IMR-90 (cell line): ENCODE results near the gene CTNNA1. TPM values are rescaled to one million over a fixed set of nuclear protein-coding genes. Genes with fewer than 3 reads are reported as not detected.

Experiments used
- ATAC-seq: fragments of 200-7000 bp; cut with Tn5 transposase; 2 replicates; pipeline ENCODE4 v1.9.1; 2020; ENCODE audit warnings: low read depth, mild to moderate bottlenecking, moderate library complexity
- BruUV-seq: library from RNA; stranded (reverse); fragments of 400-500 nt; replicated peaks from 2 replicates; lab custom pipeline; 2021; lab: Mats Ljungman, UMichigan
- CTCF ChIA-PET: fragments of 300-600 bp; formaldehyde crosslinking; extraction: SDS; loops from one replicate; lab custom pipeline; 2021; ENCODE audit warnings: antibody characterized with exemption; lab: Yijun Ruan, JAX
- POLR2A ChIA-PET: fragments of 300-600 bp; sonication (Branson Sonifier 250); formaldehyde crosslinking; loops from one replicate; lab custom pipeline; 2022; ENCODE audit warnings: antibody characterized with exemption; ENCODE audit not compliant: unreplicated experiment; lab: Charles Lee
- DNase-seq: peaks from one replicate; pipeline ENCODE4 v3.0.0; 2013
- H2AFZ ChIP-seq: replicated peaks from 2 replicates; pipeline ENCODE3; 2013; ENCODE audit warnings: low read length, mild to moderate bottlenecking; ENCODE audit not compliant: poor library complexity
- H2AK5ac ChIP-seq: 2 replicates; pipeline ENCODE4 v1.6.1; 2013; ENCODE audit warnings: low read depth, low read length, inconsistent platforms
- H2AK9ac ChIP-seq: replicated peaks from 2 replicates; pipeline ENCODE3; 2013; ENCODE audit warnings: mild to moderate bottlenecking, low read depth, low read length, moderate library complexity; ENCODE audit not compliant: poor library complexity
- H2BK120ac ChIP-seq: 2 replicates; pipeline ENCODE4 v1.6.1; 2013; ENCODE audit warnings: low read depth, low read length, inconsistent platforms
- H2BK15ac ChIP-seq: 3 replicates; pipeline ENCODE4 v1.6.1; 2013; ENCODE audit warnings: low read depth, low read length, inconsistent platforms
- H2BK20ac ChIP-seq: 2 replicates; pipeline ENCODE4 v1.6.1; 2013; ENCODE audit warnings: low read depth, mild to moderate bottlenecking, inconsistent platforms, low read length, moderate library complexity
- H2BK5ac ChIP-seq: 2 replicates; pipeline ENCODE4 v1.6.1; 2013; ENCODE audit warnings: mild to moderate bottlenecking, low read depth, low read length, inconsistent platforms; ENCODE audit not compliant: poor library complexity, severe bottlenecking
- H3K14ac ChIP-seq: replicated peaks from 2 replicates; pipeline ENCODE4 v1.6.1; 2013; ENCODE audit warnings: low read depth, low read length, inconsistent platforms
- H3K18ac ChIP-seq: 2 replicates; pipeline ENCODE4 v1.6.1; 2013; ENCODE audit warnings: low read depth, low read length, control low read depth
- H3K23ac ChIP-seq: 2 replicates; pipeline ENCODE4 v1.6.1; 2013; ENCODE audit warnings: low read depth, low read length, inconsistent platforms
- H3K27ac ChIP-seq: 2 replicates; pipeline ENCODE4 v1.5.1; 2013; ENCODE audit warnings: mild to moderate bottlenecking, control low read depth, low read length; ENCODE audit not compliant: insufficient read depth
- H3K27me3 ChIP-seq: 2 replicates; pipeline ENCODE4 v1.6.1; 2013; ENCODE audit warnings: low read length; ENCODE audit not compliant: control insufficient read depth, insufficient read depth
- H3K36me3 ChIP-seq: 2 replicates; pipeline ENCODE4 v1.6.1; 2013; ENCODE audit warnings: low read length, mixed read lengths; ENCODE audit not compliant: control insufficient read depth, insufficient read depth
- H3K4ac ChIP-seq: 2 replicates; pipeline ENCODE4 v1.6.1; 2013; ENCODE audit warnings: low read depth, low read length, inconsistent platforms
- H3K4me1 ChIP-seq: 2 replicates; pipeline ENCODE4 v1.6.1; 2013; ENCODE audit warnings: low read length, mixed read lengths; ENCODE audit not compliant: control insufficient read depth, insufficient read depth
- H3K4me2 ChIP-seq: 2 replicates; pipeline ENCODE4 v1.6.1; 2013; ENCODE audit warnings: low read depth, mild to moderate bottlenecking, control low read depth, low read length, moderate library complexity
- H3K4me3 ChIP-seq: 2 replicates; pipeline ENCODE4 v1.5.1; 2013; ENCODE audit warnings: low read depth, mild to moderate bottlenecking, control low read depth, low read length, moderate library complexity; ENCODE audit not compliant: insufficient read depth
- H3K56ac ChIP-seq: 2 replicates; pipeline ENCODE4 v1.6.1; 2013; ENCODE audit warnings: low read length, inconsistent platforms; ENCODE audit not compliant: insufficient read depth; ENCODE audit errors: extremely low read depth
- H3K79me1 ChIP-seq, 2 experiments: 2 replicates each; pipeline ENCODE4 v1.6.1; 2013; ENCODE audit warnings: low read length in 2 of 2, inconsistent platforms in 1 of 2, low read depth in 1 of 2
- H3K9ac ChIP-seq: 2 replicates; pipeline ENCODE4 v1.6.1; 2013; ENCODE audit warnings: low read depth, low read length, control low read depth
- H3K9me1 ChIP-seq: 2 replicates; pipeline ENCODE4 v1.6.1; 2013; ENCODE audit warnings: low read length, inconsistent platforms; ENCODE audit not compliant: insufficient read depth
- H3K9me3 ChIP-seq: 2 replicates; pipeline ENCODE4 v1.6.1; 2013; ENCODE audit warnings: low read length; ENCODE audit not compliant: control insufficient read depth, insufficient read depth
- H4K20me1 ChIP-seq: 2 replicates; pipeline ENCODE4 v1.6.1; 2013; ENCODE audit warnings: low read length, inconsistent platforms; ENCODE audit not compliant: insufficient read depth
- H4K5ac ChIP-seq: 2 replicates; pipeline ENCODE4 v1.6.1; 2013; ENCODE audit warnings: mild to moderate bottlenecking, low read depth, low read length, control low read depth
- H4K8ac ChIP-seq, 2 experiments: 2 replicates each; pipeline ENCODE4 v1.6.1; 2013; ENCODE audit warnings: low read depth in 2 of 2, low read length in 2 of 2, control low read depth in 1 of 2, inconsistent platforms in 1 of 2
- H4K91ac ChIP-seq: 2 replicates; pipeline ENCODE4 v1.6.1; 2013; ENCODE audit warnings: low read depth, low read length, inconsistent platforms; ENCODE audit not compliant: insufficient read depth
- BHLHE40 ChIP-seq: fragments of 150-350 bp; IDR thresholded peaks from 2 replicates; pipeline ENCODE4 v1.6.1; 2016; ENCODE audit warnings: mild to moderate bottlenecking, low read depth, low read length
- CEBPB ChIP-seq: IDR thresholded peaks from 2 replicates; pipeline ENCODE4 v1.6.1; 2012; ENCODE audit warnings: low read depth, low read length, improper control_type of control experiment
- CHD1 ChIP-seq: IDR thresholded peaks from 2 replicates; pipeline ENCODE4 v1.6.1; 2012; ENCODE audit warnings: low read depth, low read length, improper control_type of control experiment
- FOS ChIP-seq: fragments of 150-350 bp; IDR thresholded peaks from 2 replicates; pipeline ENCODE4 v1.6.1; 2016; ENCODE audit warnings: low read depth, low read length
- MAZ ChIP-seq: IDR thresholded peaks from 2 replicates; pipeline ENCODE4 v1.6.1; 2012; ENCODE audit warnings: low read depth, mild to moderate bottlenecking, low read length, improper control_type of control experiment, moderate library complexity, borderline replicate concordance
- MXI1 ChIP-seq: IDR thresholded peaks from 2 replicates; pipeline ENCODE4 v1.6.1; 2012; ENCODE audit warnings: low read depth, mild to moderate bottlenecking, low read length, moderate library complexity, borderline replicate concordance
- NFE2L2 ChIP-seq: fragments of 150-350 bp; IDR thresholded peaks from 2 replicates; pipeline ENCODE4 v1.6.1; 2016; ENCODE audit warnings: low read depth, mild to moderate bottlenecking, low read length
- POLR2A ChIP-seq: IDR thresholded peaks from 2 replicates; pipeline ENCODE4 v1.6.1; 2012; ENCODE audit warnings: mild to moderate bottlenecking, low read depth, low read length
- RAD21 ChIP-seq: IDR thresholded peaks from 2 replicates; pipeline ENCODE4 v1.6.1; 2012; ENCODE audit warnings: low read length, improper control_type of control experiment
- RCOR1 ChIP-seq: IDR thresholded peaks from 2 replicates; pipeline ENCODE4 v1.6.1; 2012; ENCODE audit warnings: mild to moderate bottlenecking, low read length, improper control_type of control experiment; ENCODE audit not compliant: insufficient replicate concordance
- RFX5 ChIP-seq: IDR thresholded peaks from 2 replicates; pipeline ENCODE4 v1.8.0; 2012; ENCODE audit warnings: low read depth, mild to moderate bottlenecking, low read length, moderate library complexity
- SMC3 ChIP-seq: fragments of 150-350 bp; IDR thresholded peaks from 2 replicates; pipeline ENCODE4 v1.6.1; 2016; ENCODE audit warnings: low read depth, mild to moderate bottlenecking, antibody characterized with exemption, low read length, moderate library complexity
- WGBS, 2 experiments: methylation state at CpG; one replicate each; pipeline versions ENCODE4 v1.1.5 to v1.1.7; 2013; ENCODE audit warnings: missing lambda C conversion rate in 2 of 2; ENCODE audit not compliant: insufficient read length in 1 of 2; ENCODE audit errors: extremely low coverage in 2 of 2; 5-methylcytosine and 5-hydroxymethylcytosine counted together
- dilution Hi-C: fragments of 300-500 bp; cut with HindIII; formaldehyde crosslinking; loops from one replicate; pipeline ENCODE4 v1.14.3; 2018; ENCODE audit warnings: low sequenced_read_pairs; ENCODE audit not compliant: unreplicated experiment
- in situ Hi-C: fragments of 300-500 bp; cut with MboI; formaldehyde crosslinking; loops from 3 replicates; pipeline ENCODE4 v1.14.3; 2019; ENCODE audit warnings: low sequenced_read_pairs, inconsistent platforms, mixed read lengths
- intact Hi-C: fragments of 100-400 bp; cut with micrococcal nuclease; formaldehyde crosslinking; loops from 2 replicates; pipeline ENCODE4 v1.10.0; 2022
- polyA plus RNA-seq, 3 experiments: library from polyadenylated mRNA; depleted of rRNA; stranded (reverse); fragments of >200 nt; gene quantifications; 2 replicates each; pipeline ENCODE4 v1.2.3, GENCODE V29; 2012; ENCODE audit warnings: low replicate concordance in 1 of 3
- total RNA-seq: library from RNA; depleted of rRNA; stranded (reverse); fragments of >200 nt; gene quantifications from 2 replicates; pipeline ENCODE4 v1.2.3, GENCODE V29; 2012
- TF ChIP-seq, protein P1 (sequence below): fragments of 150-350 bp; IDR thresholded peaks from 2 replicates; pipeline ENCODE4 v1.6.1; 2016; ENCODE audit warnings: low read depth, mild to moderate bottlenecking, low read length, moderate library complexity, borderline replicate concordance
- TF ChIP-seq, protein P2 (sequence below): conservative IDR thresholded peaks from 2 replicates; pipeline ENCODE4 v1.5.1; 2012; ENCODE audit warnings: mild to moderate bottlenecking, low read depth, low read length, improper control_type of control experiment

Gene CTNNA1
- total and polyA plus RNA-seq, 2 of the 4 experiments (the other 2 are of a cell fraction): 220 to 471 TPM

DNA sequence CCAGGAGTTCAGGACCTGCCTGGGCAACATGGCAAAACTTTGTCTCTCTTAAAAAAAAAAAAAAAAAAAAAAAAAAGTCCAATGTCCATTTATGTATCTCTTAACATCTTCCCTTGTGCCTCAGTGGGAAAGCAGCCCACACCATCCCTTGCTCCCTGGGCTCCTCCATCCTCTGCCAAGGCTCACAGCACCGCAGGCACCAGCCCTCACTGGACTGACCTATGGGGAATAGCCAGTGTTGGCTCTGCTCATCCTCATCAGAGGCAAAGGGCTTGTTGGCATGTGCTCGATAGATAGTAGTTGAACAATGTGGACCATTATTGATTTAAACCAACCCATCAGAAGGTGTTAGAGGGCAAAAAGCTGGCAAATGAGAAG, 183.7 kb downstream of the CTNNA1 start:
- ATAC-seq: no peak

More for the DNA sequence above, 183.7 kb downstream of the CTNNA1 start:
- Histone ChIP-seq H4K5ac (no peak overlapping the region), H4K20me1 (peaks cover 3% of the 10 kb centered on the region; the same call in 1 of the 2 replicates), H3K27ac (no peak overlapping the region), H3K79me1 (peaks cover 0 to 12% of the 10 kb centered on the region in 2 experiments; a peak in 2 of 4 replicates), H2BK15ac (no peak overlapping the region), H3K23ac (no peak overlapping the region), H2AK5ac (no peak overlapping the region), H2AK9ac (no peak overlapping the region), H2AFZ (no peak overlapping the region), H3K4me2 (no peak overlapping the region), H3K9ac (no peak overlapping the region), H3K4ac (no peak overlapping the region), H3K9me1 (0 out of 2 replicates have a peak, but pooled peaks cover 8% of the 10 kb centered on the region), H3K36me3 (peaks cover 44% of the 10 kb centered on the region), H3K4me1 (no peaks in the 10 kb centered on the region), H4K91ac (no peak overlapping the region), H3K9me3 (no peaks in the 10 kb centered on the region), H3K56ac (no peak overlapping the region), H2BK5ac (no peak overlapping the region), H2BK20ac (no peak overlapping the region), H3K18ac (no peak overlapping the region), H3K27me3 (no peaks in the 10 kb centered on the region), H3K14ac (no peak overlapping the region), H4K8ac (no peak overlapping the region), H3K4me3 (no peak overlapping the region), H2BK120ac (no peak overlapping the region)
- BruUV-seq: no TSS peak
- in situ Hi-C loops (no loop called here), dilution Hi-C loops (no loop called here), intact Hi-C loops (no loop called here)
- POLR2A ChIA-PET: no interaction called here
- TF ChIP-seq POLR2A: no peak
- TF ChIP-seq FOS: no peak
- no peak for TF ChIP-seq NFE2L2
- TF ChIP-seq CEBPB: no peak
- TF ChIP-seq, protein P1, sequence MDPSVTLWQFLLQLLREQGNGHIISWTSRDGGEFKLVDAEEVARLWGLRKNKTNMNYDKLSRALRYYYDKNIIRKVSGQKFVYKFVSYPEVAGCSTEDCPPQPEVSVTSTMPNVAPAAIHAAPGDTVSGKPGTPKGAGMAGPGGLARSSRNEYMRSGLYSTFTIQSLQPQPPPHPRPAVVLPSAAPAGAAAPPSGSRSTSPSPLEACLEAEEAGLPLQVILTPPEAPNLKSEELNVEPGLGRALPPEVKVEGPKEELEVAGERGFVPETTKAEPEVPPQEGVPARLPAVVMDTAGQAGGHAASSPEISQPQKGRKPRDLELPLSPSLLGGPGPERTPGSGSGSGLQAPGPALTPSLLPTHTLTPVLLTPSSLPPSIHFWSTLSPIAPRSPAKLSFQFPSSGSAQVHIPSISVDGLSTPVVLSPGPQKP: no peak
- no peak for TF ChIP-seq RCOR1
- no peak for TF ChIP-seq CHD1
- no peak for TF ChIP-seq BHLHE40
- TF ChIP-seq MXI1: no peak
- TF ChIP-seq, protein P2, sequence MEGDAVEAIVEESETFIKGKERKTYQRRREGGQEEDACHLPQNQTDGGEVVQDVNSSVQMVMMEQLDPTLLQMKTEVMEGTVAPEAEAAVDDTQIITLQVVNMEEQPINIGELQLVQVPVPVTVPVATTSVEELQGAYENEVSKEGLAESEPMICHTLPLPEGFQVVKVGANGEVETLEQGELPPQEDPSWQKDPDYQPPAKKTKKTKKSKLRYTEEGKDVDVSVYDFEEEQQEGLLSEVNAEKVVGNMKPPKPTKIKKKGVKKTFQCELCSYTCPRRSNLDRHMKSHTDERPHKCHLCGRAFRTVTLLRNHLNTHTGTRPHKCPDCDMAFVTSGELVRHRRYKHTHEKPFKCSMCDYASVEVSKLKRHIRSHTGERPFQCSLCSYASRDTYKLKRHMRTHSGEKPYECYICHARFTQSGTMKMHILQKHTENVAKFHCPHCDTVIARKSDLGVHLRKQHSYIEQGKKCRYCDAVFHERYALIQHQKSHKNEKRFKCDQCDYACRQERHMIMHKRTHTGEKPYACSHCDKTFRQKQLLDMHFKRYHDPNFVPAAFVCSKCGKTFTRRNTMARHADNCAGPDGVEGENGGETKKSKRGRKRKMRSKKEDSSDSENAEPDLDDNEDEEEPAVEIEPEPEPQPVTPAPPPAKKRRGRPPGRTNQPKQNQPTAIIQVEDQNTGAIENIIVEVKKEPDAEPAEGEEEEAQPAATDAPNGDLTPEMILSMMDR: no peak
- no peak for TF ChIP-seq RAD21
- no peak for TF ChIP-seq SMC3
- no peak for TF ChIP-seq MAZ
- no peak for TF ChIP-seq RFX5
- no peak for DNase-seq
- WGBS, 2 experiments: no CpG with 5 or more reads among the region's 2 CpGs
- CTCF ChIA-PET: interaction anchor here (0.7 kb wide), 1 partner anchor 89 kb away, joined by 3 read pairs; no protein-coding TSS in a partner anchor
